Stimulated activated CD4-positive, alpha-beta T cell treated with anti-CD3 and anti-CD28 coated beads, Interleukin-1b, Interleukin-23, amount 100 ng/mL, for 24 hours (primary cell): Measurements from ENCODE around the gene TMED6.
"Not testable (repeated sequence)": the region's sequence is repeated elsewhere in the genome, so short reads cannot be mapped to it uniquely, and the experiment has no call there.

ENCODE experiments used
- DNase-seq, 4 experiments: peaks; one replicate each; pipeline ENCODE4 v3.0.0-alpha.2; 2020; ENCODE audit warnings: low read depth in 4 of 4, low spot score in 1 of 4

Gene TMED6

GRCh38 chr16:69363281-69363717, 11.7 kb upstream of the TMED6 start:
- no peak for DNase-seq

GRCh38 chr16:69360070-69360469, 8.5 kb upstream of the TMED6 start:
- not testable (repeated sequence) for DNase-seq

DNA sequence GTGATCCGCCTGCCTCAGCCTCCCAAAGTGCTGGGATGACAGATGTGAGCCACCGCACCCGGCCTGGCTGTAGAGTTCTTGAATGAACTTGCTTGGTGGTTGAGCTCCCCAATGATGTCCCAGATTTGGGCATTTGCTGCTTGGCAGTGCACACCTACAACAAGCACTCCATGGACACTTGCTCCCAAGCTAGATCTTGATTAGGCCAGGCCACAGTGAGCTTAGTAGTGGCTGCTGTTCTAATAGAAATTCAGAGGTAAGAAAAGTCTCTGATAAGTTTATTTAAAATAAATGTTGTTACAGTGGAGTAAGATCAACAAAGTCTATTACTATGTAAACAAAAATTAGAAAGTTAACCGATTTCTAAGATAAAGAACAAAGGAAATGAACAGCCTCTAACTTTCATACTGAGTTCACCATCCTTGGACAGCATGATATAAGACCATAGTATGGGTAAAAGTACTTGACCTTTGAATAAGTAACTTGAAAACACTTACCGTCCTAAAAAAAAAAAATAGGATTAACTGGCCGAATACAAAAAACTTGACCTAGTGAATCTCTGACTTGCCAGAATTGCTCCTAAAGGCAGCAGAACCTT, 951 bp downstream of the TMED6 start:
- DNase-seq, result no peak

- no peak for DNase-seq
Measured at GRCh38 chr16:69349536-69349935, 2.0 kb downstream of the TMED6 start.

- no peak for DNase-seq
Measured at GRCh38 chr16:69348222-69348621, 3.4 kb downstream of the TMED6 start.

GRCh38 chr16:69346683-69347082, 4.9 kb downstream of the TMED6 start:
- no peak for DNase-seq

GRCh38 chr16:69345923-69346322, 5.7 kb downstream of the TMED6 start:
- no peak for DNase-seq

- DNase-seq, result no peak
Measured at GRCh38 chr16:69344171-69344570, 7.4 kb downstream of the TMED6 start.

GRCh38 chr16:69340095-69340644, 11.4 kb downstream of the TMED6 start:
- no peak for DNase-seq

DNA sequence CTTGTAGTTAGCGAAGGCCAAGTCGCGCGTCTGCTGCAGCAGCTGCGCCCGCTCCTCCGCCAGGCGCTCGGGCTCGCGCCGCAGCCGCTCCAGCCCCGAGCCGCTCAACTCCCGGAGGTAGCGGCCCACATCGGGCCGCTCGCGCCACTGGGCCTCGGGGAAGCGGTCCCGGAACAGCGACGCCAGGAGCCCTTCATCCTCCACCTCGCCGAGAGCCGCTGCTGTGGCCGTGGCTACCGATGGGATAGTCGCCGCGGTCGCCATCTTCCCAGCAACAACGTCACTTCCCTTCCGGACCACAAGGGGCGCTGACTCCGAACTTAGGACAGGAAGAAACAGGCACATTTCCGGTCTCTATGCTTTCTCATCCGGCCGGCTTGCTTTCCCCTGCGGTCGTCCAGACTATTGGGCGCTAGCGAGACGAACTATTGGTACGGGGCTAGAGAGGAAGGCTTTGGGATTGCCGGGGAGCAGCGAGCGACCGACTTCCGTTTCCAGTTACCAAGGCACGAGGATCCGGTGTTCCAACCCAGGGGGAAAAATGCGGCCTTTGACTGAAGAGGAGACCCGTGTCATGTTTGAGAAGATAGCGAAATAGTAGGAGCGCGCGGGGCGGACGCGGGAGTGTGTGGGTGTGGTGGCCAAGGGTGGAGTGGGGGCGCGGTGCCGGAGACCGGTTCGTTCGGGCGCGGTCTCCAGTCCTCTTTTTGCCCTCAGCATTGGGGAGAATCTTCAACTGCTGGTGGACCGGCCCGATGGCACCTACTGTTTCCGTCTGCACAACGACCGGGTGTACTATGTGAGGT, 12.1 kb downstream of the TMED6 start, which contains the start of the genes COG8 and NIP7:
Gene COG8 (minus strand): TSS at position 276 of the 806 bp plus-strand sequence. CDS start 12 bp downstream, at position 264.
Gene NIP7 (plus strand): TSS at position 484 of the 806 bp plus-strand sequence. CDS start 58 bp downstream, at position 542.
- peak; percentile 81 to 93 (median 82) for DNase-seq

GRCh38 chr16:69338557-69339288, 12.9 kb downstream of the TMED6 start:
- no peak for DNase-seq

- DNase-seq, result no peak
Measured at GRCh38 chr16:69334696-69335095, 16.9 kb downstream of the TMED6 start.

- peak; percentile 61 to 84 (median 78) for DNase-seq
Measured at GRCh38 chr16:69330286-69331109, 21.1 kb downstream of the TMED6 start, which contains the start of gene PDF. PDF (minus strand) TSS chr16:69330588; CDS start chr16:69330570, 18 bp downstream.

DNA sequence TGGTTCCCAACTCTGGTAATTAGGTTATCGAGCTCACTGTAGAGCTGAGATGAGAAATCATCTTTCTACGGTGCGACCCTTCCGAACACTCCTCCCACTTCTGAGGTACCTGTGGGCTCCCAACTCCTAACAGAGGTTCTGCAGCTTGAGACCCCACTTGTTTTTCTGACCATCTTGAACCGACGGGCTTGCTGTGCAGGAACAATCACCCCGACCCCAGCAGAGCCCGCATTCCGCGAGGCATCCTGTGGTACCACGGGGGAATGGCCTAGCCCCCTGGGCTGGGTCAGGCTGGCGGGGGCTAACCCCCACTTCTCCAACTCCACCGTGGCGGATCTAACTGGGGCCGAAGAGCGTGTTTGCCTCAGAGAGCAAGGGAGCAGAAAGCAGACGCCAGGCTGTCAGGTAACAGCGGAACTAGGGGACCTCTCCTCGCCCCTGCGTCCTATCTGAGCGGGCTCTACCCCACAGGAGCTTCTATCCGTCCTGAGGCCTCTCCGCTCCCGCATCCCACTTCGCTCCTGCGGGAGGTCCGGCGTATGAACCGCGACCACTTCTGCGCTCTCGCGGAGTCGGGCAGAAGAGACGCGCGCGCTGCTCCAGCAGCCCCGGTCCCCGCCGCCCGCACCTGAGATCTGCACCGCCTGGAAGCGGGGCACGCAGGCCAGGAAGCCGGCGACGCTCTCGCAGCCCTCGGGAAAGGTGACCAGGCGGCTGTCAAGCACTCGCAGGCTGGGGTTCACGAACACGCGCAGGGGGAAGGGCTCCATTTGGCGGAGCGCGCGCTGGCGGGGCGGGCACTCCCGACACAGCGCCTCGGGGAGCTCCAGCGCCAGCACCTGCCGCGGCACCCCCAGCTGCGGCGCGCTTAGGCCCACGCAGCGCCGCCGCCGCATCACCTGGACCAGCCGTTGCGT, 22.0 kb downstream of the TMED6 start:
- DNase-seq, result peak in 1 of 4 experiments; percentile 16

DNA sequence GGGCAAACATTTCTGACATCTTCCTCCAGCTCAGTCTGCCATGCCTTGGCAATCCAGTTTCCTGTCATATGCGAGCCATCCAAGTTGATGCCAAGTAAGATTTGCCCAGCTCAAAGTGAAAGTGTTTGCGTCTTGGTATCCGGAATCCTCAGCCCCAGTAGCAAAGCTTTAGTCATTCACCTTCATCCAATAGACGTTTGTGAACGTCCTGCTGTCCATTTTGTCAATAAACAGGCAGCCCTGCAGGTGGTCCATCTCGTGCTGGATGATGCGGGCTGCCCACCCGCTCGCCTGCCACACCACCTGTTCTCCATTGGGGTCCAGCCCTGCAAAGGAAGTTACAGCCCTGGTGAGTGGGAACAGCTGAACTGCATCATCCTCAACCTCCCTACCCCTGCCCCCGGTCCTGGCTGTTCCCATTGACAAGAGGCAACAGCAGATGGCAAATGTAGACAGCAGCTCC, 22.7 kb downstream of the TMED6 start:
- no peak for DNase-seq

GRCh38 chr16:69327585-69328310, 23.8 kb downstream of the TMED6 start:
- no peak for DNase-seq

DNA sequence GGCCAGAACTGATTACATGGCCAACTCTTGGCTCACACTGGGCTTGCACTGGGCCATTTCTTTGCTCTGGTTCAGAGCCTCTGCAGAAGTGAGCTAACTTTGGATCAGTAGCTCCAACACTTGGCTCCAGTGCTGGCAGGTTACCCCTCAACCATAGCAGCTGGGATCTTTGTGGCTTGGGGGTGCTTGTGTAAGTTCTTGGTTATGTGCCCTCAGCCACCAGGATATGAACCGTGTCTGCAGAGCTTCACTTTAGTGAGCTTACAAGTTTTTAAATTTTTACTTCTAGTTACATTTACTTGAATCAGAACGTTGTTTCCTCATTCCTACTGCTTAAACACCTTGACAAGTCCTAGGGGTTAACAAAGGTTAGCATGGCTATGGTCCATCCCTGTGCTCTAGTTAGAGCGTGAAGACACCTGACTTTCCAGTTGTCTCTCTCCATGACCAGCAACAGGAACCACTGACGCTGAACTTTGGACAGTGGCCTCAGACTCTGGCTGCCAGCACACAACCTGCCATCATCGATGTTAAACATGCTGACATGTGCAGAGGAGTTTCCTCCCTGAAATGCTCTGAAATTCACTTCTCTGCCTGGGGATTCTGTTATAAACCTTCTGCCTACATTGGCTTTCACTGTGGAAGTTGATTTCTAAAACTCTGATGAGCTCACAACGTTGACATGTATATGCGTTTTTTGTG, 25.3 kb downstream of the TMED6 start:
- no peak for DNase-seq

GRCh38 chr16:69325784-69326171, 25.8 kb downstream of the TMED6 start:
- no peak for DNase-seq
